Stimulated activated naive CD4-positive, alpha-beta T cell (primary cell): ENCODE measurements around the gene RAB5B.
"Not testable (repeated sequence)": the region's sequence is repeated elsewhere in the genome, so short reads cannot be mapped to it uniquely, and the experiment has no call there.

ENCODE experiments used
- DNase-seq, 6 experiments: peaks; one replicate each; lab custom pipeline; 2025; lab: John Stamatoyannopoulos, UW

Gene RAB5B

DNA sequence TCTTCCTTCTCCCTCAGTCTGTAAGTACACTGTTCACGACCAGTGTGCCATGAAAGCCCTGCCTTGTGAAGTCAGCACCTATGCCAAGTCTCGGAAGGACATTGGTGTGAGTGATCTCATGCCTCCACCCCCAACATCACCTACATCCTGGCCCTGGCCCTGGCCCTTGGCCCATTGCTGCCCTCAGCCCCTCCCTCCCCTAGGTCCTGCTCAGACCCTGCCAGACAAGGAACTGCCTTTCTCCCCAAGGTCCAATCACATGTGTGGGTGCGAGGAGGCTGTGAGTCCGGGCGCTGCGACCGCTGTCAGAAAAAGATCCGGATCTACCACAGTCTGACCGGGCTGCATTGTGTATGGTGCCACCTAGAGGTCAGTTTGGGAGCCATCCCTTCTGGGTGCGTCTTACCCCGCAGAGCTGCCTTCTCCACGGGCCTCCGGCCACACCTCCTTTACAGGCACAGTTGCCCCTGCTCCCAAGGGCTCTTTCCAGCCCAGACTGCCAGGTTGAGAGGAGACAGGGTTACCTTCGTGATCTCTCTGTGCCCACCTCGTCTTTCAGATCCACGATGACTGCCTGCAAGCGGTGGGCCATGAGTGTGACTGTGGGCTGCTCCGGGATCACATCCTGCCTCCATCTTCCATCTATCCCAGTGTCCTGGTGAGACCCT lies 33.7 kb upstream of the RAB5B start:
- DNase-seq, result peak; percentile 71 to 89 (median 78)

DNA sequence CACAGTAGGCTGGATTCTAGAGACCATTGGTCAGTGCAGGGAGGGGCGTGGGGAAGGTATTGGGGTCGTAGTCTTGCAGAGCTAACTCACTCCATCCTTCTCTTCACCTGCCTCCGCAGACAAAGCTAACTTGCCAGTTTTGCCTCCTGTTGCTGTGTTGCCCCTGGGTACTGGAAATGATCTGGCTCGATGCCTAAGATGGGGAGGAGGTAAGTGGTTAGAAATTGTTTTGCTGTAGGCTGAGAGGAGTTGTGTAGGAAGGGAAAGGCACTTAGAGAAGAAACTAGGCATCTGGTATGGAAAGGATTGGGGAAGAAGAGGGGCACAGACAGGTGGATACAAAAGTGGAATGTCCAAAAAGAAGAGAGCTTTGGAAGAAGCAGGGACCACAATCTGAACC lies 31.8 kb upstream of the RAB5B start:
- DNase-seq, result no peak

DNA sequence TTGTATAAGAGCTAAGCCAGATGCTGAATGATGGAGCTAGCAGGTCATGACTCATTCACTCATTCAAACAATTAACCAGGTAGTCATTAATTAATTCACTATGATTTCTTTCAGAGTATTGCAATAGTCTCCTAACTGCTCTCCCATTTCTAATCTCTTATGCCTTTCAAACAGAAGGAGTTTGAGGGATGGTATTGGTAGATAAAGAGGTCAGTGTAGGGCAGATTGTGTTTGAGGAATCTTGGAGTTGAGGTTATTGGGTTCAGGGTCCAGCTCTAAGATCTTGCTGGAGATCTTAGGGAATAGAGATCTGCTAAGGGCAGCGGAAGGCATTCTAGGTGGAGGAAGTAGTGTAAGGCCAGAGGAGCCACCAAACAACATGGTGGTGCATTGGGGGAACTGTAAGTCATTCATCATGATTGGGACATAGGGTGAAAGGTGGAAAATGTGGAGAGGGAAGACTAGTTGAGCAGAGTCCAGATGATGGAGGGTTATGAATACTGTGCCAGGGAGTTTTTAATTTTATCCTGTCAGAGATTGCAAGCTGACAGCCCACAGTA lies 31.2 kb upstream of the RAB5B start:
- no peak for DNase-seq

DNA sequence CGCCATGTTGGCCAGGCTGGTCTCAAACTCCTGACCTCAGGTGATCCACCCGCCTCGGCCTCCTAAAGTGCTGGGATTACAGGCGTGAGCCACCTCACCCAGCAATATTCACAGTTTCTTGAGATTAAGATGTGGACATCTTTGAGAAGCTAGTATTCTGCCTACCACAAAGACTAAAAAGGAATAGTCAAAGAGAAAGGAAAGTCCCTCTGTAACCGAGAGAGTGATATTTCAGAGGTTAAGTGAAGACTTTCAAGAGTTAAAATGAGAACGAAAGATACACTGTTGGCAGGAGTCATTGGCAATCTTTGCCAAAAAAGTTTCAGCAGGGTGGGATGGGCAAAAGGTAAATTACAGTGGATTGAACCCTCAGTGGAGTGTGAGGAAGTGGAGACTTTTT lies 27.3 kb upstream of the RAB5B start:
- no peak for DNase-seq

DNA sequence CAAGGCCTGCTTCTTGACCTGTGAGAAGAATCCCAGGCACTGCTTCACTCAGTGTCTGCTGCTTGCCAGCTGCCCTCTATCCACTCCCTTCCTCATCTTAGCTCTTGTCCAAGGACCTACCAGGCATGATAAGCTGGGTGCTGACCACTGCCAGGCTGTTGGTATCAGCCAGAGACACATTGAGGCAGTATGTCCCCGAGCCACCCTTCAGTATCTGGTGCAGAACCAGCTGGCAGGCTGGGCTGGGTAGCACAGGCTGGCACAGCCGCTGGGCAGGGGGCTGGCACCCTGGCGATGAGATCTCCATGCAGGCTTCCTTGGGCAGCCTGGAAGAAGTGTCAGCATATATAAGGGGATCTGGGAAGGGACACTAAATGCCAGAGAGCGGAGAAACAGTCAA lies 18.5 kb upstream of the RAB5B start:
- peak in 1 of 6 experiments; percentile 47 for DNase-seq

DNA sequence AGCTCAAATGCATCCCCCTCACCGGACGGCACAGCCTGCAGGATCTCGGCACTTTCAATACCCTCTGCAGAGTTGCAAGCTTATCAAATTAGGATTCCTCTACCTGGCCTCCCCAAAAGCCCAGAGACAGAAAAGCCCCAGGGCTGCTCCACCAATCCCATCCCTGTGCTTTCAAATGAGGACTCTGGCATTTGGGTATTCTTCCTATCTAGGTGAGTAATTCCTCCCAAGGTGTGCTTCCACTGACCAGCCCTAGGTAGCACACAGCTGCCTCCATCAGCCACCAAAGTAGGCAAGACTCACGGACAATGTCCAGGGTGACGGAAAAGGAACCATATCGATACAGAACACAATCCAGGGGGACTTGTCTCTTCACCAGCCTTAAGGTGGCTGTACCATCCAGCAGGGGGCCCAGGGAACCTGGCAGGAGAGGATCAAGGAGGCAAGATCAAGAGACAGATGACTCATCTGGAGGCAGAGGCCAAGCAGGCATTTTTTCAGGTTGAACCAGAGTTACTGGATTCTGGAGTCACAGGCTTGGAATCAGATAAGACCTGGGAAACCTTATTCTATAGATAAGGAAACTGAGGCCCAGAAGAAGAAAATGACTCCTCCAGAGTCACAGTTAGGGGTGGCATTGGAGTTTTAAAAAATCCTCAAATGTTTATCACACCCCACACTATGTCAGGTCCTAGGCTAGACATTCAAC lies 17.9 kb upstream of the RAB5B start:
- peak in 5 of 6 experiments; percentile 10 to 47 (median 29) for DNase-seq

- peak in 1 of 6 experiments; percentile 19 for DNase-seq
Observed at GRCh38 chr12:55957106-55957859, 16.6 kb upstream of the RAB5B start.

DNA sequence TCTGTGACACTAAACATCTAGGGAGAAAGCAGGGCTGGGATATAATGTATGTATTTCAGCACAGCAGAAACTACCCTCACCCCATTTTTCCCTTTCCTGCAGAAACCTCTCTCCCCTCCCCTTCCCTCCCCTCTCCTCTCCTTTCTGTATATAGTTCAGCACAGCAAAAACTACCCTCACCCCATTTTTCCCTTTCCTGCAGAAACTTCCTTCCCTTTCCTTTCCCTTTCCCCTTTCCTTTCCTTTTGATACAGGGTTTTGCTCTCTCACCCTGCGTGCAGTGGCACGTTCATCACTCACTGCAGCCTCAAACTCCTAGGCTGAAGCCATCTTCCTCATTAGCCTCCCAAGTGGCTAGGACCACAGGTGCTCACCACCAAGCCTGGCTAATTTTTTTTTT lies 10.1 kb upstream of the RAB5B start:
- DNase-seq, result no peak

DNA sequence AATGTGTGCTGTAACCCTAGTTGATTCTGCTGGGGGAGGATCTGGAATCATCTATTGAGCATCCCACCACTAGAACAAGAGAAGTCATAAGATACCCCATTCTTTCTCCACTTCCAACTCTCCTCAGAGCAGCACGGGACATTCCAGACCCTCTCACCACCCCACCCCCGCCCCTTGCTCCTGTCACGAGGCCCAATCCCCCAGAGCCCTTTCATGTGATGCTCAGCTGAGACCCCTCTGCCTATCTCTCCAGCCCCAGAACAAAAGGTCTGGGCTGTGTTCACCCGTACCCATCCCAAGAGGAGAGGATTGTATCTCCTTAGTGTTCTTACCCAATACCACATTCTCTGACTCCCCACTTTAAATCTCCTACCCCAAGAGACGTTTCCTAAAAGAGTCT lies 8.6 kb upstream of the RAB5B start:
- DNase-seq, result no peak

DNA sequence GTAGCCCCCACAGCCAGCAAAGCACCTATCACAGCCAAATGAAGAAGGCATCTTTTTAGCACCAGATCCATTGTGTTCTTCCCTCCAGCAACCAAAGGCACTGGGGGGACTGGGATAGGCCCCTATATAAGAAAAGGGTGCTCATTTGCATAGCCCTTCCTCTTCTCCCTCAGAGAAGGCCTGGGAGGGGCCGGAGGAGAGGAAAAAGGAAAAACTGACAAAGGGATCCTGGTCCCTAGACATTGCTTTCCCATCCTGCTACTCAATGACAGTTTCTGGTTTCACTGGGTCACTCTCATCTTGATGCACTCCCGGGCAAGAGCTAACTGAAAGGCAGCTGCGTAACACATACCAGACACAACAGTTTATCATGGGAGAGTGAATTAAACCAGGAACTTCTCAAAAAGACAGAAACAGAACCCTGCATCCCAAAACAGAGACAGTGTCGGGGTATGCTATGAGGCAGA lies 7.9 kb upstream of the RAB5B start, which contains the start of gene PMEL:
PMEL (minus strand) TSS at position 102 of the 467 bp plus-strand sequence; CDS start at position 71, 31 bp downstream.
- no peak for DNase-seq

DNA sequence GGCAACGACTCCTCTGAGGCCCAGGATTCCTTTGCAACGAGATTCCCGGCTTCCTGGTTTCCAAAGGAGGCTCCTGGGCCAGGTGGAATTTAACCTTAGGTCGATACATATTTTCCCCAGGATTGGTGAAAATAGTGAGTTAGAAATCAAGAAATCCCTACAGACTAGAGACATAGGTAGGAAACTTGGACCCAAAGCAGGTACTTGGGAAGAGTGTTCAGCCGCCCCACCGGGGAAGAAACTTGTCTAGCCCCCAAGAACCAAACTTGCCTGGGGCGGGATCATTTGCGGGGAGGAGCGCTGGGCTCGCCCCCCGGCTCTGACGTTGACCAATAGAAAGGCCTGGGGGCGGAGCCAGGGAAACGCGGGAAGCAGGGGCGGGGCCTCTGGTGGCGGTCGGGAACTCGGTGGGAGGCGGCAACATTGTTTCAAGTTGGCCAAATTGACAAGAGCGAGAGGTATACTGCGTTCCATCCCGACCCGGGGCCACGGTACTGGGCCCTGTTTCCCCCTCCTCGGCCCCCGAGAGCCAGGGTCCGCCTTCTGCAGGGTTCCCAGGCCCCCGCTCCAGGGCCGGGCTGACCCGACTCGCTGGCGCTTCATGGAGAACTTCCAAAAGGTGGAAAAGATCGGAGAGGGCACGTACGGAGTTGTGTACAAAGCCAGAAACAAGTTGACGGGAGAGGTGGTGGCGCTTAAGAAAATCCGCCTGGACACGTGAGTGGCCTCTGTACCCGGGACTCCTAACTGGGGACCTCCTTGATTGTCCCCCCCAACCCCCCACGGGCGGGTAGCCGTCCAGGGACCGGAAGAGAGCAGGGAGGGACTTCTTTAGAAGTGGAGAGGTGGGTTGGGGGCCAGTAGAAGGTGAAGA lies 7.2 kb upstream of the RAB5B start, which contains the start of gene CDK2:
CDK2 (plus strand) TSS at position 423 of the 874 bp plus-strand sequence; CDS start at position 602, 179 bp downstream.
- peak; percentile 69 to 87 (median 78) for DNase-seq

GRCh38 chr12:55969356-55969755 lies 4.5 kb upstream of the RAB5B start:
- DNase-seq, result no peak

DNA sequence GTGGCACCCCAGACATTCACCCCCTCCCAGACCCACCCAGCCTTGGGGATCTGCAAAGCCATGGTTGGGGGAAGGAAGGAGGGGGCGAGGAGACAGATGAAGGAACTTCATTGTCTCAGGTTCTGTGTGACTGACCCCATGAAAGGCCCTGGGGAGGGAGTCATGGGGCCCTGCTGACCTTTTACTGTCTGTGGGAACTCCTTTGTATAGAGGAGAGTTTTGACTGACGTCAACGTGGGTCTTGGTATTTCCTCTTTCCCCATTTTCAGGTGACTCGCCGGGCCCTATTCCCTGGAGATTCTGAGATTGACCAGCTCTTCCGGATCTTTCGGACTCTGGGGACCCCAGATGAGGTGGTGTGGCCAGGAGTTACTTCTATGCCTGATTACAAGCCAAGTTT lies 3.1 kb upstream of the RAB5B start:
- no peak for DNase-seq

DNA sequence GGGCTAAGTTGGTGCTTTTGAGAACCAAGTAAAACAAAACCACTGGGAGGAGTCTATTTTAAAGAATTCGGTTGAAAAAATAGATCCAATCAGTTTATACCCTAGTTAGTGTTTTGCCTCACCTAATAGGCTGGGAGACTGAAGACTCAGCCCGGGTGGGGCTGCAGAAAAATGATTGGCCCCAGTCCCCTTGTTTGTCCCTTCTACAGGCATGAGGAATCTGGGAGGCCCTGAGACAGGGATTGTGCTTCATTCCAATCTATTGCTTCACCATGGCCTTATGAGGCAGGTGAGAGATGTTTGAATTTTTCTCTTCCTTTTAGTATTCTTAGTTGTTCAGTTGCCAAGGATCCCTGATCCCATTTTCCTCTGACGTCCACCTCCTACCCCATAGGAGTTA lies 1.8 kb upstream of the RAB5B start:
- no peak for DNase-seq

- no peak for DNase-seq
Observed at GRCh38 chr12:55972456-55972855, 1.4 kb upstream of the RAB5B start.

GRCh38 chr12:55972911-55973598 lies 823 bp upstream of the RAB5B start:
- DNase-seq, result peak in 2 of 6 experiments; percentile 28 to 45

- DNase-seq, result peak in 2 of 6 experiments; percentile 18 to 44
Observed at GRCh38 chr12:55974308-55974730, 441 bp downstream of the RAB5B start.

- no peak for DNase-seq
Observed at GRCh38 chr12:55978393-55978792, 4.5 kb downstream of the RAB5B start.

- no peak for DNase-seq
Observed at GRCh38 chr12:55979069-55979468, 5.2 kb downstream of the RAB5B start.

DNA sequence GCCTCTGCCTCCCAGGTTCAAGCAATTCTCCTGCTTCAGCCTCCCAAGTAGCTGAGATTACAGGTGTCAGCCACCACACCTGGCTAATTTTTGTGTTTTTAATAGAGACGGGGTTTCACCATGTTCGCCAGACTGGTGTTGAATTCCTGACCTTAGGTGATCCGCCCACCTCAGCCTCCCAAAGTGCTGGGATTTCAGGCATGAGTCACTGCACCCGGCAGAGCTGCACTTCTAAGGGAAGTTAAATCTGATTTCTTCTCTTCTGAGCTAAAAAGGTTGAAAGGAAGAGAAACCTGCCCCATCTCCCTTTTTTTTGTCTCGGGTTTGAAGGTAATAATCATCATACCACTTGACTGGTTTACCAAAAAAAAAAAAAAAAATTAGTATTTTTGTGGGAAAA lies 8.0 kb downstream of the RAB5B start:
- DNase-seq, result not testable (repeated sequence)
